H1 (cell line): ENCODE measurements around the gene ANK2.

Source experiments
- CEBPB ChIP-seq: IDR thresholded peaks from 2 replicates; pipeline ENCODE4 v1.6.1; 2012; ENCODE audit warnings: low read depth, low read length
- CTCF ChIP-seq, 3 experiments: IDR thresholded peaks; 1 replicate in 2 of 3; 2 replicates in 1 of 3; pipeline versions ENCODE4 v1.5.1 to v1.6.1; 2011; ENCODE audit warnings: low read length in 3 of 3, mild to moderate bottlenecking in 3 of 3, inconsistent platforms in 2 of 3, low read depth in 1 of 3, moderate library complexity in 1 of 3; ENCODE audit not compliant: insufficient read depth in 1 of 3; ENCODE audit errors: control extremely low read depth in 1 of 3
- EP300 ChIP-seq, 2 experiments: IDR thresholded peaks; 1 replicate in 1 of 2; 2 replicates in 1 of 2; pipeline ENCODE4 v1.6.1; 2011 to 2012; ENCODE audit warnings: low read depth in 2 of 2, low read length in 2 of 2, mild to moderate bottlenecking in 2 of 2, borderline replicate concordance in 1 of 2, inconsistent platforms in 1 of 2, moderate library complexity in 1 of 2
- GABPA ChIP-seq: IDR thresholded peaks from 2 replicates; pipeline ENCODE4 v1.6.1; 2011; ENCODE audit warnings: mild to moderate bottlenecking, low read length, moderate library complexity, borderline replicate concordance; ENCODE audit not compliant: insufficient read depth
- POLR2A ChIP-seq, 2 experiments: IDR thresholded peaks; 1 replicate in 1 of 2; 2 replicates in 1 of 2; pipeline ENCODE4 v1.6.1; 2011; ENCODE audit warnings: low read depth in 2 of 2, low read length in 2 of 2, mild to moderate bottlenecking in 2 of 2; ENCODE audit errors: control extremely low read depth in 1 of 2
- TF ChIP-seq, protein P1 (sequence below): IDR thresholded peaks from 2 replicates; pipeline ENCODE4 v1.6.1; 2011; ENCODE audit warnings: low read depth, mild to moderate bottlenecking, low read length; ENCODE audit not compliant: insufficient read depth

- no peak for TF ChIP-seq CEBPB
- no peak for TF ChIP-seq EP300 (IDR thresholded peaks at IDR 0.05; ENCODE audit: borderline replicate concordance in 1 of 2, low read depth in 2 of 2, low read length in 2 of 2)
- no peak for TF ChIP-seq CTCF (IDR thresholded peaks at IDR 0.05; ENCODE audit: control extremely low read depth in 1 of 3, insufficient read depth in 1 of 3, low read depth in 1 of 3, low read length in 3 of 3)
- no peak for TF ChIP-seq POLR2A (IDR thresholded peaks at IDR 0.05; ENCODE audit: control extremely low read depth in 1 of 2, low read depth in 2 of 2, low read length in 2 of 2)
- no peak for TF ChIP-seq GABPA
- TF ChIP-seq, protein P1, sequence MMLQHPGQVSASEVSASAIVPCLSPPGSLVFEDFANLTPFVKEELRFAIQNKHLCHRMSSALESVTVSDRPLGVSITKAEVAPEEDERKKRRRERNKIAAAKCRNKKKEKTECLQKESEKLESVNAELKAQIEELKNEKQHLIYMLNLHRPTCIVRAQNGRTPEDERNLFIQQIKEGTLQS, result no peak
Measured at GRCh38 chr4:113162089-113162488, 112.6 kb downstream of the ANK2 start.
